GM19438 (cell line): ENCODE data around the gene CFAP20DC.
"Not testable (repeated sequence)": the region's sequence is repeated elsewhere in the genome, so short reads cannot be mapped to it uniquely, and the experiment has no call there.

Experiments
- ATAC-seq: cut with Tn5 transposase; IDR thresholded peaks from one replicate; pipeline ENCODE4 v1.9.1; 2021; ENCODE audit warnings: low read depth; ENCODE audit not compliant: unreplicated experiment

The CFAP20DC gene

GRCh38 chr3:58880182-58880581 is 169.6 kb downstream of the CFAP20DC start:
- no peak for ATAC-seq

GRCh38 chr3:58874795-58875194 is 175.0 kb downstream of the CFAP20DC start:
- ATAC-seq, result no peak

- no peak for ATAC-seq
These were observed 175.5 kb downstream of the CFAP20DC start for GRCh38 chr3:58874248-58874741.

- no peak for ATAC-seq
These were observed 181.6 kb downstream of the CFAP20DC start for GRCh38 chr3:58868097-58868779.

- ATAC-seq, result no peak
These were observed 182.2 kb downstream of the CFAP20DC start for GRCh38 chr3:58867621-58868020.

- no peak for ATAC-seq
These were observed 183.7 kb downstream of the CFAP20DC start for GRCh38 chr3:58866079-58866478.

- ATAC-seq, result no peak
These were observed 185.3 kb downstream of the CFAP20DC start for GRCh38 chr3:58864480-58864879.

GRCh38 chr3:58863206-58863605 is 186.6 kb downstream of the CFAP20DC start:
- no peak for ATAC-seq

GRCh38 chr3:58861551-58861950 is 188.3 kb downstream of the CFAP20DC start:
- ATAC-seq, result no peak

- no peak for ATAC-seq
These were observed 191.7 kb downstream of the CFAP20DC start for GRCh38 chr3:58858126-58858525.

GRCh38 chr3:58857402-58857801 is 192.4 kb downstream of the CFAP20DC start:
- ATAC-seq, result no peak

GRCh38 chr3:58848826-58849225 is 201.0 kb downstream of the CFAP20DC start:
- no peak for ATAC-seq

GRCh38 chr3:58842050-58842747 is 207.6 kb downstream of the CFAP20DC start:
- ATAC-seq, result not testable (repeated sequence)

- no peak for ATAC-seq
These were observed 208.9 kb downstream of the CFAP20DC start for GRCh38 chr3:58840949-58841348.

- ATAC-seq, result no peak
These were observed 209.9 kb downstream of the CFAP20DC start for GRCh38 chr3:58839964-58840363.

GRCh38 chr3:58839187-58839586 is 210.6 kb downstream of the CFAP20DC start:
- ATAC-seq, result no peak

GRCh38 chr3:58837856-58838255 is 212.0 kb downstream of the CFAP20DC start:
- no peak for ATAC-seq

- no peak for ATAC-seq
These were observed 212.5 kb downstream of the CFAP20DC start for GRCh38 chr3:58837141-58837843.

GRCh38 chr3:58835086-58835485 is 214.7 kb downstream of the CFAP20DC start:
- no peak for ATAC-seq

- ATAC-seq, result no peak
These were observed 216.3 kb downstream of the CFAP20DC start for GRCh38 chr3:58833491-58833890.

- no peak for ATAC-seq
These were observed 220.4 kb downstream of the CFAP20DC start for GRCh38 chr3:58829321-58830000.
